ENCODE measurements around the gene PRELID3B.

DNA sequence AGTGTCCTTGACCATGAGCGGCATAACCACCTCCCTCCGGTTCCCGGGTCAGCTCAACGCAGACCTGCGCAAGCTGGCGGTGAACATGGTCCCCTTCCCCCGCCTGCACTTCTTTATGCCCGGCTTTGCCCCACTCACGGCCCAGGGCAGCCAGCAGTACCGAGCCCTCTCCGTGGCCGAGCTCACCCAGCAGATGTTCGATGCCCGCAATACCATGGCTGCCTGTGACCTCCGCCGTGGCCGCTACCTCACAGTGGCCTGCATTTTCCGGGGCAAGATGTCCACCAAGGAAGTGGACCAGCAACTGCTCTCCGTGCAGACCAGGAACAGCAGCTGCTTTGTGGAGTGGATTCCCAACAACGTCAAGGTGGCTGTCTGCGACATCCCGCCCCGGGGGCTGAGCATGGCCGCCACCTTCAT lies 18.5 kb downstream of the PRELID3B start:
- TF ChIP-seq, protein P1, sequence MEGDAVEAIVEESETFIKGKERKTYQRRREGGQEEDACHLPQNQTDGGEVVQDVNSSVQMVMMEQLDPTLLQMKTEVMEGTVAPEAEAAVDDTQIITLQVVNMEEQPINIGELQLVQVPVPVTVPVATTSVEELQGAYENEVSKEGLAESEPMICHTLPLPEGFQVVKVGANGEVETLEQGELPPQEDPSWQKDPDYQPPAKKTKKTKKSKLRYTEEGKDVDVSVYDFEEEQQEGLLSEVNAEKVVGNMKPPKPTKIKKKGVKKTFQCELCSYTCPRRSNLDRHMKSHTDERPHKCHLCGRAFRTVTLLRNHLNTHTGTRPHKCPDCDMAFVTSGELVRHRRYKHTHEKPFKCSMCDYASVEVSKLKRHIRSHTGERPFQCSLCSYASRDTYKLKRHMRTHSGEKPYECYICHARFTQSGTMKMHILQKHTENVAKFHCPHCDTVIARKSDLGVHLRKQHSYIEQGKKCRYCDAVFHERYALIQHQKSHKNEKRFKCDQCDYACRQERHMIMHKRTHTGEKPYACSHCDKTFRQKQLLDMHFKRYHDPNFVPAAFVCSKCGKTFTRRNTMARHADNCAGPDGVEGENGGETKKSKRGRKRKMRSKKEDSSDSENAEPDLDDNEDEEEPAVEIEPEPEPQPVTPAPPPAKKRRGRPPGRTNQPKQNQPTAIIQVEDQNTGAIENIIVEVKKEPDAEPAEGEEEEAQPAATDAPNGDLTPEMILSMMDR (IDR thresholded peaks at IDR 0.05; ENCODE audit: low read length): no peak
- no peak for TF ChIP-seq EZH2 (IDR thresholded peaks at IDR 0.05; ENCODE audit: borderline replicate concordance, low read length)
